HG03280 (cell line): Measurements from ENCODE around the gene PLPP7.

Source experiments
- ATAC-seq: cut with Tn5 transposase; IDR thresholded peaks from one replicate; pipeline ENCODE4 v1.9.1; 2021; ENCODE audit warnings: mild to moderate bottlenecking, moderate library complexity; ENCODE audit not compliant: unreplicated experiment

PLPP7 gene

DNA sequence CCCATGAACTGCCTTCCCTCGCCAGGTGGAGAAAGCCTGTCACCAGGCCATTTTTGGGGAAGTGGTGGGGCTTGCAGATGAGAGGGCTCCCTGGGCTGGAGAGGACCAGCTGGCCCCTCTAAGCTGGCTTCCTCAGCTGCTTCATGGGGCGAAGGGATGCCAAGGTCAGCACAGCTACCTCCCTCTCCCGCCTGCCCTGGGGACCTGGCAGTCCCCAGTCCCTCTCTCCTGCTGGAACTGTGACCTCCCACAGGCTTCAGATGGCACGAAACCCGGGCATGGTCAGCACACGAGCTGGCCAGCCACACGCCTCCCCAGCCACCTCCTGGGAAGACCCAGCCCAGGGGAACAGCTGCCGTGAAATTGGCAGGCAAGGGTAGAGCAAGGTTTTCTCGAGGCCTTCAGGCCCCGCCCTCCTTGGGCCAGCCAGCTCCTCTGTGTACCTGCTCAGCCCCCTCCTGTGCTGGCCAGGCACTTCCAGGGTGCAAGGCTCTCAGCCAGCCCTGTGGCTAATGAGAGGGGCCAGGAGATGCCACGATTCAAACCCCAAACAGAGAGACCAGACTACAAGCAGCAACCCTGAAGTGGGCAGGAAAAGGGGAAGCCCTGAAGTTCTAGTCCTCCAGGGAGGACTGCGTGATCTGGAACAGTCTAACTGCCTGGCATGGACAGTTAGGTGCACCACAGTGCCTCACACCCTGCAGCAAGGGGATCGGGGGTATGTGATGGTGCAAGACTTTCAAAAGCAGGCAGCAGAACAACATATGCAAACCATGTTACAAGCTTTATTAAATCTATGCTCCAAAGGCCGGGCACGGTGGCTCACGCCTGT lies 12.9 kb downstream of the PLPP7 start:
- no peak for ATAC-seq

DNA sequence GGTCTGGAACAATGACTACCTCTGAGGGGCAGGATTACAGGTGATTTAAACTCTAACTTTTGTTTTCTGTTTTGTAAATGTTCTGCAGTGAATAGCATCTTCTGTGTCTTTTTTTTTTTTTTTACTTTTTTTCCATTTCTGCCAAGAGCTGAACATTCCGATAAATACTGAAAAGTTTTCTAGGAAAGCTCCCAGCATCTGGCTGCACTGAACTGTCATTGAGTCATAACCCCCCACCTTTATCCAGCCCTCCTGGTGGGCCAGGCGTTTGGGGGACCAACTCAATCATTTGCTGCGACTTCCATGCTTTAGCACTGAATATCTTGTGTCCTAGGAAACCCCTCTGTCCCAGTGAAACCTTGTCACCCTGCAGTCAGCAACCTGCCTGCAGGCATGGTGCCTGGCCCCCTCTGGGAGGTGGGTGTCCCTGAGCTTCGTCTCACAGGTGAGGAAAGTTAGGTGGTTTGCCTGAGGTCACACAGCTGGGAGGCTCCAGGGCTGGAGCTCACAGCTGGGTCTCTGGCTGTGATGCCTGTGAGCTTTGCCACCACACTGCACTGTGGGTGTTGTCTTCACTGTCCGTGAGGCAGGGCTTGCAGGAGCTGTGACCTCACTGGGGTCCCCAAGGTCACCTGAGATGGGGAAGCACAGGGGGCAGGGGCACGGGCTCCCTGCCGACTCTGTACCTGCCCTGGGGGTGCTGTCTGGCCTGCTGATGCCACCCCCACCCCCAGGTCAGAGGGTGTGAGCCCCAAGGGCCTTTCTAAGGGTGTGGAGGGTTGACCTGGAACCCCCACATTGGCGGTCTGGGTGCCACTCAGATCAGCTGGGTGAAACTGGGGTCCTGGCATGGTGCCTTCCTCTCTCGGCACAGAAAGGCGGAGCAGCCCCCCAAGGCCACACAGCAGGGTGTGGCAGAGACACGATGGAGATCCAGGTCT lies 14.1 kb downstream of the PLPP7 start:
- ATAC-seq: no peak

GRCh38 chr9:131304676-131305355 lies 15.3 kb downstream of the PLPP7 start:
- no peak for ATAC-seq

- ATAC-seq: no peak
Measured at GRCh38 chr9:131306397-131307004, 17.0 kb downstream of the PLPP7 start.

- ATAC-seq: no peak
Measured at GRCh38 chr9:131307974-131308373, 18.5 kb downstream of the PLPP7 start.

- no peak for ATAC-seq
Measured at GRCh38 chr9:131308452-131308851, 18.9 kb downstream of the PLPP7 start.

- ATAC-seq: no peak
Measured at GRCh38 chr9:131308906-131309529, 19.5 kb downstream of the PLPP7 start.

DNA sequence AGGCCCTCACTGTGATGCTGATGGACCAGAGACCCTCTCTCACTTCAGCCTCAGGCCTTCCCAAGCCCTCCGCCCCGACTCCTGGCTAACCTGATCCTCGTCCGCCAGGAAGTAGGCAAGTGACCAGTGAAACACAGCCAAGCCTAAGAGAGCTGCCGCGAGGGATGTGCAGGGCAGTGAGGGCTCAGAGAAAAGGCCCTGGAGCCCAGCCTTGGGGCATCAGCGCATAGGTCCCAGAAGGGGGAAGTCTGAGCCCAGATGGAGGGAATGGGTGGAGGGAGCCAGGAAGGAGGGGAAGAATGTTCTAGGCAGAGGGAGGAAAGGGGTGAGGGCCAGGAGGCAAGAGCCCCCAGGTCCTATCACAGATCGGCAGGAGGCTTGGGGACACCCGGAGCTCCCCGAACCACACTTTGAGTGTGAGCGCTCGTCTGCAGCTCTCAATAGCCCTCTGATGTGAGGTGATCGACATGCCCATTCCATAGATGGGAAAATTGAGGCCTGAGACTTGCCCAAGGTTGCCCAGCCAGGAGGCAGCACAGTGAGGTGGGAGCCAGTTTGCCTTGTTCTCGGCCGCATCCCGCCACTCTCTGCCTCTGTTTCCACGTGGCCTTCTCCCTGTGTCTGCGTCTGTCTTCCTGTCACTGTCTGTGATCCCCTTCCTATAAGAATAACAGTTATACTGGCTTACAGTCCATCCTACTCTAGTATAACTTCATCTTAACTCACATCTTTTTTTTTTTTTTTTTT lies 20.2 kb downstream of the PLPP7 start:
- ATAC-seq: no peak

DNA sequence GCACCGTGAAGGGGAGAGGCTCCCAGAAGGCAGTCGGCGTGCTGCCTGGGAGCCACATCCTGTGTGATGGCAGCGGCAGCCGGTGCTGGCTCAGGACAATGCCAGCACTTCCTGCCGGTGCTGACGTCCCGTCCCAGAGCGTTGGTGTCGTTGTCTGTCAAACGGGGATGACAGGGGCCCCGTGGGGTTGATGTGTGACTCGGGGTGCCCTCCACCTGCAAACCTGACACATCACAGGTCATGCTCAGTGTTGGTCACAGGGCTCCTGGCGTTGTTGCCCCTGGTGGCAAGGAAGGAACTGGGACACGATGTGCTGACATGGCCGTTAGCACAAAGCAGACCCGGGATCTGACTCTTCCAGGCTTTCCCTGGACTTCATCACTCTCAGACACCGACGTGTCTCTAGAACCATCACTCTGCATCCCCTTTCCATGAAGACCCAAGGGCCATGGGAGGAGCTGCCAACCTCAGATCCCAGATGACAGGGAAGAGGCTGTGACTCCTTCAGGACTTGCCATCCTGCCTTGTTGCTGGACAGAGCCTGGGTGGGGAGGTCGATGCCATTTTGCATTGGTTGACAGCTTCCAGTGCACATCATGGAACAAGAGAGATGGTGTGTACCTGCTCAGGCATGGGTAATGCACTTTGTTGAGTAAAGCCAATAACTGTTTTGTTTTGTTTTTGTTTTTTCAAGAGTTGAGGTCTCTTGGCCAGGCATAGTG lies 21.5 kb downstream of the PLPP7 start:
- no peak for ATAC-seq

GRCh38 chr9:131312246-131312645 lies 22.7 kb downstream of the PLPP7 start:
- ATAC-seq: no peak

- no peak for ATAC-seq
Measured at GRCh38 chr9:131312822-131313770, 23.6 kb downstream of the PLPP7 start.

DNA sequence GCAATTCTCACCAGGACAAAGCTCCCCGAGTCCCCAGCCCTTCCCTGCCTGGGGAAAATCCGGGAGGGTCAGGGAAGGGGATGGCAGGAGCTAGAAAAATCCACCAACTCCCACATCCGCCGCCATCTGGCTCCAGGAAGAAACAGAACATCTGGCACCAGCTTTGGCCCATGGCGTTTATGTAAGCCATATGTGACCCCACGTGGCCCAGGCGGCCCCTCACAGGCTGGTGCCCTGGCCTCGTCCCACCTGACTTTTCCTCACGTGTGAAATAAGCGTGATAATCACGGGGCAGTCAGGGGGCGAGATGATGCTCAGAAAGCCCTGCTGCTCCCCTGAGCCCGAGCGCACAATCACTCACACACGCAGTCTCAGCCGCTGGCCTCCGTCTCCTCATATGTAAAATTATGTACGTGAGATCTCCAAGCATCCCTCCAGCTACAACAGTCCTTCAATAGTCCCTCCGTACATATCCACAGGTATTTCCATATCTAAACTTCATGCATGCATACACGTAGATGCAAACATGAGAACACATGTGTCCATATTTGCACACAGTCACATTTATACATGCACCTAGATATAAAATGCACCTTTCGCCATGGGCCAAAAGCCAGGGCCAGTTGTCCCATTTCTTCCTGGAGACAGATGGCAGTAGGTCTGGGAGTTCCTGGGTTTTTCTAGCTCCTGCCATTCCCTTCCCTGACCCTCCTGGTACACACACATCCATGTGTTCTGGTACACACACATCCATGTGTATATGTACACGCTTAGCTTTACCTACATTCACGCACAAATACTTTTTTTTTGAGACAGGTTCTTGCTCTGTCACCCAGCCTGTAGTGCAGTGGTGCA lies 28.9 kb downstream of the PLPP7 start:
- ATAC-seq: no peak

GRCh38 chr9:131319486-131319885 lies 30.0 kb downstream of the PLPP7 start:
- no peak for ATAC-seq

- no peak for ATAC-seq
Measured at GRCh38 chr9:131320031-131320685, 30.6 kb downstream of the PLPP7 start.

GRCh38 chr9:131323629-131324028 lies 34.1 kb downstream of the PLPP7 start:
- no peak for ATAC-seq
